GM21390 (cell line): ENCODE data around the gene ADAMTS10.
"Not testable (repeated sequence)": the region's sequence is repeated elsewhere in the genome, so short reads cannot be mapped to it uniquely, and the experiment has no call there.

ENCODE experiments used
- ATAC-seq: cut with Tn5 transposase; IDR thresholded peaks from one replicate; pipeline ENCODE4 v1.9.1; 2021; ENCODE audit not compliant: unreplicated experiment

Gene ADAMTS10

GRCh38 chr19:8564866-8565265 lies 45.6 kb downstream of the ADAMTS10 start:
- not testable (repeated sequence) for ATAC-seq

- no peak for ATAC-seq
Measured at GRCh38 chr19:8561075-8561764, 49.3 kb downstream of the ADAMTS10 start.

GRCh38 chr19:8558325-8558724 lies 52.2 kb downstream of the ADAMTS10 start:
- no peak for ATAC-seq

GRCh38 chr19:8557642-8558238 lies 52.8 kb downstream of the ADAMTS10 start:
- ATAC-seq: no peak

GRCh38 chr19:8553729-8554128 lies 56.8 kb downstream of the ADAMTS10 start:
- ATAC-seq: not testable (repeated sequence)

GRCh38 chr19:8552810-8553209 lies 57.7 kb downstream of the ADAMTS10 start:
- ATAC-seq: no peak

GRCh38 chr19:8550070-8550469 lies 60.4 kb downstream of the ADAMTS10 start:
- no peak for ATAC-seq

GRCh38 chr19:8545743-8546142 lies 64.8 kb downstream of the ADAMTS10 start:
- ATAC-seq: no peak

- ATAC-seq: no peak
Measured at GRCh38 chr19:8544168-8544567, 66.3 kb downstream of the ADAMTS10 start.

GRCh38 chr19:8539621-8540149 lies 70.8 kb downstream of the ADAMTS10 start:
- ATAC-seq: no peak

- no peak for ATAC-seq
Measured at GRCh38 chr19:8537099-8537498, 73.4 kb downstream of the ADAMTS10 start.

- no peak for ATAC-seq
Measured at GRCh38 chr19:8536282-8536681, 74.2 kb downstream of the ADAMTS10 start.

GRCh38 chr19:8532225-8532624 lies 78.3 kb downstream of the ADAMTS10 start:
- ATAC-seq: no peak

GRCh38 chr19:8531470-8531869 lies 79.0 kb downstream of the ADAMTS10 start:
- no peak for ATAC-seq
